ENCODE data around the gene SPDEF.

GRCh38 chr6:34589140-34589539 is 33.0 kb upstream of the SPDEF start:
- TF ChIP-seq EZH2 (IDR thresholded peaks at IDR 0.05; ENCODE audit: low read length, missing control alignments) (no peak), CTCF (conservative IDR thresholded peaks at IDR 0.05 in 1 of 2, IDR thresholded peaks at IDR 0.05 in 1 of 2; ENCODE audit: low read depth in 1 of 2, low read length in 2 of 2) (no peak)

All from fibroblast of lung (primary cell).